ENCODE data around the gene CCDC142.
"Not testable (repeated sequence)": the region's sequence is repeated elsewhere in the genome, so short reads cannot be mapped to it uniquely, and the experiment has no call there.

- TF ChIP-seq POLR2A, CTCF, EP300, POLR2AphosphoS5 (IDR thresholded peaks at IDR 0.05): not testable (repeated sequence)
Measured at GRCh38 chr2:74459503-74460118, 23.2 kb downstream of the CCDC142 start.
